ENCODE measurements around the gene PTBP2.

PTBP2 gene

DNA sequence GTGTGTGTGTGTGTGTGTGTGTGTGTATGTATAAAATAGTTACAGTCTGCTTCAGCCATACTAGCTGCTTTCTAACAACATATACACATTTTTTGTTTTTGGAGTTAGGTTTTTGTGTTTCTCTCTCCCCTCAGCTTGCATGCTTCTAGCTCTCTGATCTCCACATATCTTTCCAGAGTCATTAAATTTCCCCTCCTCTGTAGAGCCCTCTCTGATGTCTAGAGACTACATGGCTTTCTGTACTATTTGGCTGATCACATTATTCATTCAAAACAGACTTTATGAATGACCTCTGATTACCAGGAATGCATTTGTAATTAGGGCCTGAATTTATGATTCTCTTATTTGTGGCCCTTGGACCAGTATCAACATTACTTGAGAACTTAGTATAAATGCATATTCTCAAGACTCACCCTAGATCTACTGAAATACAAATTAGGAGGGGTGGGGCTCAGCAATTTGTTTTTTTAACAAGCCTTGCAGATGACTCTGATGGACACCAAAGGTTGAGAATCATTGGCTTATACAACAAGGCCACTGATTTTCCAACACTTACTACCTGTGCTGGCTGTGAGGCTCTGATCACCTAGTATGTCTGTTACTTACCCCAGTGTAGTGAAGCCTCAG, 104.5 kb downstream of the PTBP2 start:
- no peak for DNase-seq (ENCODE audit: extremely low spot score)
- ChIA-PET POLR2A (no interaction called here), CTCF (no interaction called here)
- TF ChIP-seq FOXK2 (IDR thresholded peaks at IDR 0.05), result no peak
- TF ChIP-seq ZNF384 (IDR thresholded peaks at IDR 0.05), result no peak
- TF ChIP-seq TARDBP (IDR thresholded peaks at IDR 0.05), result no peak
- TF ChIP-seq FOXM1 (IDR thresholded peaks at IDR 0.05; ENCODE audit: borderline replicate concordance), result no peak
- no peak for TF ChIP-seq ARNT (IDR thresholded peaks at IDR 0.05)
- no peak for TF ChIP-seq HDGF (IDR thresholded peaks at IDR 0.05; ENCODE audit: borderline replicate concordance)
- no peak for TF ChIP-seq NFRKB (IDR thresholded peaks at IDR 0.05)
- TF ChIP-seq FOXA1 (IDR thresholded peaks at IDR 0.05), result no peak
- TF ChIP-seq ELF4 (IDR thresholded peaks at IDR 0.05), result no peak
- TF ChIP-seq, protein P1, sequence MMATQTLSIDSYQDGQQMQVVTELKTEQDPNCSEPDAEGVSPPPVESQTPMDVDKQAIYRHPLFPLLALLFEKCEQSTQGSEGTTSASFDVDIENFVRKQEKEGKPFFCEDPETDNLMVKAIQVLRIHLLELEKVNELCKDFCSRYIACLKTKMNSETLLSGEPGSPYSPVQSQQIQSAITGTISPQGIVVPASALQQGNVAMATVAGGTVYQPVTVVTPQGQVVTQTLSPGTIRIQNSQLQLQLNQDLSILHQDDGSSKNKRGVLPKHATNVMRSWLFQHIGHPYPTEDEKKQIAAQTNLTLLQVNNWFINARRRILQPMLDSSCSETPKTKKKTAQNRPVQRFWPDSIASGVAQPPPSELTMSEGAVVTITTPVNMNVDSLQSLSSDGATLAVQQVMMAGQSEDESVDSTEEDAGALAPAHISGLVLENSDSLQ (IDR thresholded peaks at IDR 0.05), result no peak
- no peak for TF ChIP-seq SP1 (IDR thresholded peaks at IDR 0.05)

DNA sequence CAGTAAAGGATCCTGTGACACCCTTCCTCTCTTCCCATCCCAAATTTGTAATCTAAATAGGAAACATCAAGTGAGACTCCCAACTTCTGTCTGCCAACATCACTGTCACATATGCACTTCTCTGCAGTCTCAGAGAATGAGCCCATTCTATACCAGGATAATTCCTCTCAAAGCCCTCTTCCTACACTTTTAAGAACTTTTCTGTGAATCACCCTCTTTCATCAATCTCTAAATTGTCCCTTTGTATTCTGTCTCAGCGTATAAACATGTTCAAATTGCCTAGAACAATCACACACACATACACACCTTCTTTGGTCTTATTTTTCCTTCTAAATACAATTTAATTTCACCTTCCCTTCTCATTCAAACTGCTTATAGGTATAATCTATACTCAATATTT, 111.8 kb downstream of the PTBP2 start:
- no peak for DNase-seq (ENCODE audit: extremely low spot score)
- TF ChIP-seq ELF4 (IDR thresholded peaks at IDR 0.05), result no peak
- no peak for TF ChIP-seq FOXK2 (IDR thresholded peaks at IDR 0.05)
- no peak for TF ChIP-seq LEF1 (IDR thresholded peaks at IDR 0.05; ENCODE audit: borderline replicate concordance)
- no peak for TF ChIP-seq L3MBTL2 (conservative IDR thresholded peaks at IDR 0.05)
- TF ChIP-seq ZNF384 (IDR thresholded peaks at IDR 0.05), result no peak
- no peak for TF ChIP-seq NFRKB (IDR thresholded peaks at IDR 0.05)
- no peak for TF ChIP-seq FOXA1 (IDR thresholded peaks at IDR 0.05)
- no peak for TF ChIP-seq SP1 (IDR thresholded peaks at IDR 0.05)
- no peak for TF ChIP-seq CTBP1 (IDR thresholded peaks at IDR 0.05; ENCODE audit: borderline replicate concordance)
- TF ChIP-seq HDGF (IDR thresholded peaks at IDR 0.05; ENCODE audit: borderline replicate concordance), result no peak
- no peak for TF ChIP-seq ARNT (IDR thresholded peaks at IDR 0.05)
- no peak for TF ChIP-seq SUZ12 (IDR thresholded peaks at IDR 0.05)
- TF ChIP-seq, protein P1 (IDR thresholded peaks at IDR 0.05), result no peak
- TF ChIP-seq FOXM1 (IDR thresholded peaks at IDR 0.05; ENCODE audit: borderline replicate concordance), result no peak
- TF ChIP-seq TARDBP (IDR thresholded peaks at IDR 0.05), result no peak
- TF ChIP-seq BHLHE40 (IDR thresholded peaks at IDR 0.05; ENCODE audit: borderline replicate concordance), result no peak
- ChIA-PET CTCF (no interaction called here), POLR2A (no interaction called here)

DNA sequence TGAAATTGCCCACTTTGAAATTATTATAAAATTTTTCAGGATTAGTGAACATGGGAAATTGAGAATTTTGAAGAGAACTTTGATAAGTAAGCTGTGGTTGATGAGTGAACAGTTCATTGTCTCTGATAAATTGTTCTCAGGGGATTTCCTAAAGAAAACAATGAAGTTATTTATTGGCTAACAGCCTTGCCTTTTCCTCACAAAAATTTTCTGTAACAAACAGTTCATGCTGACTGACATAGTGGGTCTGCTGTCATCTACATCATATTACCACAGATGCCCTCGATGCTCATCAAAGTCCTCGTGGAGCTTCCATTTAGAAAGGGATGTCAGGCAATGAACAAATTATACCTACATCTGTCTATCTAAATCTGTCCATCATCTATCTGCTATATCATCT, 113.4 kb downstream of the PTBP2 start:
- TF ChIP-seq ZNF384 (IDR thresholded peaks at IDR 0.05), result no peak
- TF ChIP-seq, protein P1 (IDR thresholded peaks at IDR 0.05), result no peak
- no peak for TF ChIP-seq FOXM1 (IDR thresholded peaks at IDR 0.05; ENCODE audit: borderline replicate concordance)
- no peak for TF ChIP-seq FOXK2 (IDR thresholded peaks at IDR 0.05)
- TF ChIP-seq LEF1 (IDR thresholded peaks at IDR 0.05; ENCODE audit: borderline replicate concordance), result no peak
- TF ChIP-seq CTBP1 (IDR thresholded peaks at IDR 0.05; ENCODE audit: borderline replicate concordance), result no peak
- no peak for TF ChIP-seq TARDBP (IDR thresholded peaks at IDR 0.05)
- no peak for TF ChIP-seq L3MBTL2 (conservative IDR thresholded peaks at IDR 0.05)
- no peak for TF ChIP-seq NFRKB (IDR thresholded peaks at IDR 0.05)
- no peak for TF ChIP-seq BHLHE40 (IDR thresholded peaks at IDR 0.05; ENCODE audit: borderline replicate concordance)
- no peak for TF ChIP-seq HDGF (IDR thresholded peaks at IDR 0.05; ENCODE audit: borderline replicate concordance)
- TF ChIP-seq ARNT (IDR thresholded peaks at IDR 0.05), result no peak
- TF ChIP-seq SUZ12 (IDR thresholded peaks at IDR 0.05), result no peak
- TF ChIP-seq FOXA1 (IDR thresholded peaks at IDR 0.05), result no peak
- no peak for TF ChIP-seq SP1 (IDR thresholded peaks at IDR 0.05)
- TF ChIP-seq ELF4 (IDR thresholded peaks at IDR 0.05), result no peak
- ChIA-PET CTCF (no interaction called here), POLR2A (no interaction called here)
- no peak for DNase-seq (ENCODE audit: extremely low spot score)

DNA sequence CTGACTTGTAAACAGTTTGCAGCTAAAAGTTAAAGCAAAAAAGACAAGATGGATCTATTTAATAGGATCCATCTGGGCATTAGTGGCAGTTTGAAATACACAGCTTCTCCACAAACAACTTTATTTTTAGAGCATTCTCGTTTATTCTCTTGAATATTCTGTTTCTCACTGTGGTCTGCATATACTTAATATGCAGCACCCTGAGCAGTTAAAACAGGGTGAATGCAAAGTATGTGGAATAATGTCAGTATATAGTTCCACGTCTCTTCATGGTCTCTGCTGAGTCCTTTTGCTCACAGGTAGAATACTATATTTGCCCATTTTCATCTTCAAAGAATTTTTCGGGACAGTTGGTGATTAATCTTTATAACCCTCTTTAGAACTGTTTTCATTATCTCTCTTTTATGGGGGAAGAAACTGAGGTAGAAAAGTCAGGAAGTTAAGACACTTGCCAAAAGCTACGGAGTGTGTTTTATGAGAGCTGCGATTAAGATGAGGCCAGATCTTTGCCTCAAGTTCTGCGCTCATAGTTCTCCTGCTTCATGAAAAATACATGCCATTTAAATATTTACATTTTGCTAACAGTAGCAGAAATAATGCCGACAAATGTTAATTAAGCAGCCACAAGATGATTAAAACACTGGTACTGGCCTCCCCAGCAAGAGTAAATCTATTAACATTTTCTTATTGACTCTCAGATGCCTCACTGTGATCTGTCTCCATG, 115.6 kb downstream of the PTBP2 start:
- ChIA-PET POLR2A (no interaction called here), CTCF (no interaction called here)
- no peak for DNase-seq (ENCODE audit: extremely low spot score)
- TF ChIP-seq HDGF (IDR thresholded peaks at IDR 0.05; ENCODE audit: borderline replicate concordance), result no peak
- TF ChIP-seq ELF4 (IDR thresholded peaks at IDR 0.05), result no peak
- TF ChIP-seq, protein P1 (IDR thresholded peaks at IDR 0.05), result no peak
- no peak for TF ChIP-seq ARNT (IDR thresholded peaks at IDR 0.05)
- no peak for TF ChIP-seq FOXM1 (IDR thresholded peaks at IDR 0.05; ENCODE audit: borderline replicate concordance)
- TF ChIP-seq FOXA1 (IDR thresholded peaks at IDR 0.05), result no peak
- no peak for TF ChIP-seq BHLHE40 (IDR thresholded peaks at IDR 0.05; ENCODE audit: borderline replicate concordance)
- TF ChIP-seq TARDBP (IDR thresholded peaks at IDR 0.05), result no peak
- no peak for TF ChIP-seq NFRKB (IDR thresholded peaks at IDR 0.05)
- no peak for TF ChIP-seq SP1 (IDR thresholded peaks at IDR 0.05)
- TF ChIP-seq L3MBTL2 (conservative IDR thresholded peaks at IDR 0.05), result no peak
- TF ChIP-seq ZNF384 (IDR thresholded peaks at IDR 0.05), result no peak
- no peak for TF ChIP-seq SUZ12 (IDR thresholded peaks at IDR 0.05)

DNA sequence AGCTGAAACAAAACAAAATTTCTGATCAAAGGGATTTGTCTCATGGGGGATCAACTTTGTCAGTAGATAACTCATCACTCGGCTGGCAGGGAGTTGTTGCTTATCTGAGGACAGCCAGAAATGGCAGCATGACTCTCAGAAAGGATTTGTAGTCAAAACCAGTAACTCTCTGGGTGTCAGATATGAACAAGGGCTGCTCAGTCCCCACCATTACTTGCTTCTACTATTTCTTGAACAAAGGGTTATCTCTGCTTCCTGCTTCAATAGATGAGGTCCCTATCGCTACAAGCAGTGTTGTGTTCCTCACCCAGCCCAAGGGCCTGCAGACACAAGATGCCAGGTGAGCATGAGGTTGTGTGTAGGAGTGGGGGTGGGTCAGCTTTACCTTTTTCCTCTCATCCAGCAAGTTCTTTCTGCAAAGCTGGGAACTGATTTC, 116.2 kb downstream of the PTBP2 start:
- DNase-seq (ENCODE audit: extremely low spot score), result no peak
- no peak for TF ChIP-seq BHLHE40 (IDR thresholded peaks at IDR 0.05; ENCODE audit: borderline replicate concordance)
- no peak for TF ChIP-seq ELF4 (IDR thresholded peaks at IDR 0.05)
- no peak for TF ChIP-seq ZNF384 (IDR thresholded peaks at IDR 0.05)
- no peak for TF ChIP-seq FOXK2 (IDR thresholded peaks at IDR 0.05)
- no peak for TF ChIP-seq SP1 (IDR thresholded peaks at IDR 0.05)
- TF ChIP-seq TARDBP (IDR thresholded peaks at IDR 0.05), result no peak
- no peak for TF ChIP-seq SUZ12 (IDR thresholded peaks at IDR 0.05)
- no peak for TF ChIP-seq FOXM1 (IDR thresholded peaks at IDR 0.05; ENCODE audit: borderline replicate concordance)
- TF ChIP-seq CTBP1 (IDR thresholded peaks at IDR 0.05; ENCODE audit: borderline replicate concordance), result no peak
- TF ChIP-seq HDGF (IDR thresholded peaks at IDR 0.05; ENCODE audit: borderline replicate concordance), result no peak
- no peak for TF ChIP-seq LEF1 (IDR thresholded peaks at IDR 0.05; ENCODE audit: borderline replicate concordance)
- no peak for TF ChIP-seq FOXA1 (IDR thresholded peaks at IDR 0.05)
- TF ChIP-seq L3MBTL2 (conservative IDR thresholded peaks at IDR 0.05), result no peak
- TF ChIP-seq ARNT (IDR thresholded peaks at IDR 0.05), result no peak
- TF ChIP-seq NFRKB (IDR thresholded peaks at IDR 0.05), result no peak
- TF ChIP-seq, protein P1 (IDR thresholded peaks at IDR 0.05), result no peak
- POLR2A ChIA-PET, result no interaction called here
- CTCF ChIA-PET, result no interaction called here

All from HEK293T (cell line).